OCI-LY3 (cell line): ENCODE measurements around the gene RAF1.

Experiments
- EZH2phosphoT487 ChIP-seq: fragments of 200-600 bp; shearing (Covaris generic); IDR thresholded peaks from 2 replicates; pipeline ENCODE4 v1.6.1; 2018; ENCODE audit warnings: antibody characterized with exemption, mixed run types, low read depth
- TF ChIP-seq, protein P1 (sequence below): fragments of 200-600, 300-600 bp; sonication (generic); IDR thresholded peaks from 2 replicates; pipeline ENCODE4 v1.5.1; 2014; ENCODE audit warnings: antibody characterized with exemption, low read length, low read depth

DNA sequence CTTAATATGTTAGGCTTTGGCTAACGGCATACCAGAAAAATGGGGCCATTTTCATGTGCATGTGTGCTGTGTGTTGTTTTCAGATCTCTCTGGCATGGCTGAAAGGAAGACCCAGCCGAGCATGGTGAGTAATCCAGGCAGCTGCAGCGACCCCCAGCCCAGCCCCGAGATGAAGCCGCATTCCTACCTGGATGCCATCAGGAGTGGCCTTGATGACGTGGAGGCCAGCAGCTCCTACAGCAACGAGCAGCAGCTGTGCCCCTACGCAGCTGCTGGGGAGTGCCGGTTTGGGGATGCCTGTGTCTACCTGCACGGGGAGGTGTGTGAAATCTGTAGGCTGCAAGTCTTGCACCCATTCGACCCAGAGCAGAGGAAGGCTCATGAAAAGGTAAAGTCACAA lies 91.9 kb downstream of the RAF1 start:
- TF ChIP-seq, protein P1, sequence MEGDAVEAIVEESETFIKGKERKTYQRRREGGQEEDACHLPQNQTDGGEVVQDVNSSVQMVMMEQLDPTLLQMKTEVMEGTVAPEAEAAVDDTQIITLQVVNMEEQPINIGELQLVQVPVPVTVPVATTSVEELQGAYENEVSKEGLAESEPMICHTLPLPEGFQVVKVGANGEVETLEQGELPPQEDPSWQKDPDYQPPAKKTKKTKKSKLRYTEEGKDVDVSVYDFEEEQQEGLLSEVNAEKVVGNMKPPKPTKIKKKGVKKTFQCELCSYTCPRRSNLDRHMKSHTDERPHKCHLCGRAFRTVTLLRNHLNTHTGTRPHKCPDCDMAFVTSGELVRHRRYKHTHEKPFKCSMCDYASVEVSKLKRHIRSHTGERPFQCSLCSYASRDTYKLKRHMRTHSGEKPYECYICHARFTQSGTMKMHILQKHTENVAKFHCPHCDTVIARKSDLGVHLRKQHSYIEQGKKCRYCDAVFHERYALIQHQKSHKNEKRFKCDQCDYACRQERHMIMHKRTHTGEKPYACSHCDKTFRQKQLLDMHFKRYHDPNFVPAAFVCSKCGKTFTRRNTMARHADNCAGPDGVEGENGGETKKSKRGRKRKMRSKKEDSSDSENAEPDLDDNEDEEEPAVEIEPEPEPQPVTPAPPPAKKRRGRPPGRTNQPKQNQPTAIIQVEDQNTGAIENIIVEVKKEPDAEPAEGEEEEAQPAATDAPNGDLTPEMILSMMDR, result no peak
- TF ChIP-seq EZH2phosphoT487, result no peak
